Right atrium auricular region (tissue), 2 donors: ENCODE results near the gene GORASP1. TPM values are rescaled to one million over a fixed set of nuclear protein-coding genes. Genes with fewer than 3 reads are reported as not detected.

ENCODE experiments used
- DNase-seq: peaks from one replicate; pipeline ENCODE4 v3.0.0-alpha.2; 2019; ENCODE audit warnings: low spot score
- H3K27ac ChIP-seq, 2 donors: fragments of 200-600 bp; sonication (generic); 1 replicate in 1 of 2; 2 replicates in 1 of 2; pipeline ENCODE4 v1.5.1; 2016 to 2019
- H3K27me3 ChIP-seq, 2 donors: fragments of 200-600 bp; sonication (generic); one replicate each; pipeline versions ENCODE4 v1.5.1 to v1.6.0; 2017 to 2019
- H3K36me3 ChIP-seq: fragments of 200-600 bp; sonication (generic); one replicate; pipeline ENCODE4 v1.5.1; 2016
- H3K4me1 ChIP-seq, 2 donors: fragments of 200-600 bp; sonication (generic); one replicate each; pipeline versions ENCODE4 v1.5.1 to v1.6.0; 2017 to 2019
- H3K4me3 ChIP-seq, 2 donors: fragments of 200-600 bp; sonication (generic); 1 replicate in 1 of 2; 2 replicates in 1 of 2; pipeline ENCODE4 v1.5.1; 2017 to 2019; ENCODE audit warnings: mild to moderate bottlenecking in 1 of 2, moderate library complexity in 1 of 2
- H3K9me3 ChIP-seq, 2 donors: fragments of 200-600 bp; sonication (generic); one replicate each; pipeline ENCODE4 v1.5.1; 2019
- total RNA-seq, 2 donors: library from RNA; depleted of rRNA; stranded (reverse); fragments of >200 nt; gene quantifications; one replicate each; pipeline ENCODE4 v1.1.0, GENCODE V29; 2016
- TF ChIP-seq, protein P1 (sequence below), 2 donors: fragments of 200-600 bp; sonication (generic); IDR thresholded peaks; one replicate each; pipeline ENCODE4 v1.5.1; 2019; ENCODE audit warnings: antibody characterized with exemption in 2 of 2

GORASP1 gene
- total RNA-seq, 2 donors from 2014 or later, result 34.3 to 38.8 TPM

DNA sequence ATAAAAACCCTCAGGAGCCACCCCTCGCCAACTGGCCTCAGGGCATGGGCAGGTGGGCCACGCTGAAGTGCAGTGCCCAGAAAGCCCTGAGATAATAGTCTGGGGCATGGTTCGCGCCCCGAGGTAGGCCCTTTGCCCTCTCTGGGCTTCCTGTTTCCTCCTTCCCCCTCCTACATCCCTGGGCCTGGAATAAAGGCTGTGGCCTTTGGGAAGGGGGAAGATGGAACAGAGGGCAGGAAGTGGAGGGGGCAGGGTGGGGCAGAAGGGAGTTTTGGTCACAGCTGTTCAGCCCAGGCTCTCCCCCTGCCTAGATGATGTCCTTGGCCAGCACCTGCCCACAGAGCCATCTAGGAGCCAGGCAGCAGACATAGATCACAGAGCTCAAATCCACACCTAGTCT is 34.6 kb upstream of the GORASP1 start:
- peaks cover 0 to 84% of the 10 kb centered on the region in 2 donors for H3K4me1 ChIP-seq
- peaks cover 58% of the 10 kb centered on the region for H3K36me3 ChIP-seq
- no peaks in the 10 kb centered on the region for H3K27me3 ChIP-seq
- TF ChIP-seq, protein P1, sequence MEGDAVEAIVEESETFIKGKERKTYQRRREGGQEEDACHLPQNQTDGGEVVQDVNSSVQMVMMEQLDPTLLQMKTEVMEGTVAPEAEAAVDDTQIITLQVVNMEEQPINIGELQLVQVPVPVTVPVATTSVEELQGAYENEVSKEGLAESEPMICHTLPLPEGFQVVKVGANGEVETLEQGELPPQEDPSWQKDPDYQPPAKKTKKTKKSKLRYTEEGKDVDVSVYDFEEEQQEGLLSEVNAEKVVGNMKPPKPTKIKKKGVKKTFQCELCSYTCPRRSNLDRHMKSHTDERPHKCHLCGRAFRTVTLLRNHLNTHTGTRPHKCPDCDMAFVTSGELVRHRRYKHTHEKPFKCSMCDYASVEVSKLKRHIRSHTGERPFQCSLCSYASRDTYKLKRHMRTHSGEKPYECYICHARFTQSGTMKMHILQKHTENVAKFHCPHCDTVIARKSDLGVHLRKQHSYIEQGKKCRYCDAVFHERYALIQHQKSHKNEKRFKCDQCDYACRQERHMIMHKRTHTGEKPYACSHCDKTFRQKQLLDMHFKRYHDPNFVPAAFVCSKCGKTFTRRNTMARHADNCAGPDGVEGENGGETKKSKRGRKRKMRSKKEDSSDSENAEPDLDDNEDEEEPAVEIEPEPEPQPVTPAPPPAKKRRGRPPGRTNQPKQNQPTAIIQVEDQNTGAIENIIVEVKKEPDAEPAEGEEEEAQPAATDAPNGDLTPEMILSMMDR (IDR thresholded peaks at IDR 0.05), result no peak
- no peak overlapping the region for H3K4me3 ChIP-seq
- H3K9me3 ChIP-seq, result no peaks in the 10 kb centered on the region
- peak overlapping the region; percentile 42 to 56 for H3K27ac ChIP-seq
- DNase-seq, result no peak

DNA sequence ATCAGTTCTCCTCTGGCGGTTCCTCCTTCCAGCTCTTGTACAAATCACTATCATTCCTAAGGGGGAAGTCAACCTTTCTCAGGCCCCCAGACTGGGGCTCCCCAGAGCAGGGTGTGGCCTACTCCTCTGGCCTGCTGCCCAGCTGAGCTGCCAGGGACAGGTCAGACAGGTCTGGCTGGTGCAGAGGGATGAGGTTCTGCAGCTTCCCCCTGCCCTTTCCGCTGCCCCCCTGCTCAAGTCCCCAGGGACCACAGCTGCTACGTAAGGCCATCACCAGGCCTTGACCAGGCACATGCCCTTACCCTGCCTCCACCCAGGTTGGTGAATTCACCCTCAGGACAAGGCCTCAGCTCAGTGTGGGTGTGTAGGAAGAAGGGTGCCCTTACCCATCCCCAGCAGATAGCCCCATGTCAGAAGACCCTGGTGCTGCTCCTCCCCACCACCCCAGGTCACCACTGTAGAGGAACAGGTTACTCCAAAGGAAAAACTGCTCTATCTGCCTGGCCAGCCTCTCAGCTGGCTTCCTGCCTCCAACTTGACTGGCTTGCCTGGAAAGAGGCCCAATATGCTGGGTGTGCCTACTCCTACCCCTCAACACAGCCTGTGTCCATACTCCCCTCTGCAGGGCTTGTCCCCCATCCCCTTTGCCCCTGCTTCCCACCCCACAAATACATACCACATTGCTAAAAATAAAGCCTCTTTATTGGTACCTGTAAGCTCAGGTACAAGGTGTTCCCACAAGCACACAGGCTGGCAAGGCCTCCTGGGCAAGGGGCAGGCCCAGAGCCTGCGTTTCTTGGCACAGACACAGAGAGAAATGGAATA is 34.0 kb upstream of the GORASP1 start:
- Histone ChIP-seq H3K27me3 (no peaks in the 10 kb centered on the region), H3K4me1 (peaks cover 0 to 81% of the 10 kb centered on the region in 2 donors), H3K27ac (peak overlapping the region; percentile 42 to 56), H3K4me3 (no peak overlapping the region), H3K36me3 (peaks cover 53% of the 10 kb centered on the region), H3K9me3 (no peaks in the 10 kb centered on the region)
- TF ChIP-seq, protein P1 (IDR thresholded peaks at IDR 0.05), result no peak
- no peak for DNase-seq

DNA sequence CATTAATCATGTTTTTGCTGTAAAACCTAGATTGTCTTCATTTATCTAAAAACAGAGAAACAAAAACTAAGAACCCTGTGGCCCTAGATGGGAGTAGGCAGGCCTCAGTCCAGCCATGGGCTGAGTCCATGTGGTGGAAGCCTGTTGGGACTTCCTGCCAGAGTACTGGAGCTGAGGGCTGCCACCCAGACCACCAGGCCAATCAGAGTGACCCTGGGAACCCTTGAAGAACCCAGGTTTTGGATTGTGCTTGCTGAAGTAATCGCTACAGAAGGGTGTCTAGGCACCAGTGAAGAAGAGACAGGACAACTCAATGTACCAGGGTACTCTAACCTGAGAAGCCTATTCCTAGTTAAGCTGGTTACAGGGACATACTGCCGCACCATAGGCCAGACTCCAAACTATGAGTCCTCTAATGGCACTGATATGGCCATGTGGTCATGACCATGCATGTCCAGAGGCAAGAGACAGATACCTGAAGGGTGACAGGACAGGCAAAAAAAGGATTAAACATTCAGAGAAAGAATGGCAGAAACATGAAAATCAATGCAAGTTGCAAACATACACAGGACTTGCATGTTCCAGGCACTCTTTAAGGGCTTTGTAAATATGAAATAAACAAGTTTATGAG is 33.0 kb upstream of the GORASP1 start:
- no peaks in the 10 kb centered on the region for H3K27me3 ChIP-seq
- H3K9me3 ChIP-seq, result no peaks in the 10 kb centered on the region
- H3K36me3 ChIP-seq, result peaks cover 44% of the 10 kb centered on the region
- DNase-seq, result no peak
- H3K4me1 ChIP-seq, result peaks cover 0 to 81% of the 10 kb centered on the region in 2 donors
- H3K27ac ChIP-seq, result peak overlapping the region; percentile 44 to 56
- TF ChIP-seq, protein P1 (IDR thresholded peaks at IDR 0.05), result no peak
- H3K4me3 ChIP-seq, result no peak overlapping the region

DNA sequence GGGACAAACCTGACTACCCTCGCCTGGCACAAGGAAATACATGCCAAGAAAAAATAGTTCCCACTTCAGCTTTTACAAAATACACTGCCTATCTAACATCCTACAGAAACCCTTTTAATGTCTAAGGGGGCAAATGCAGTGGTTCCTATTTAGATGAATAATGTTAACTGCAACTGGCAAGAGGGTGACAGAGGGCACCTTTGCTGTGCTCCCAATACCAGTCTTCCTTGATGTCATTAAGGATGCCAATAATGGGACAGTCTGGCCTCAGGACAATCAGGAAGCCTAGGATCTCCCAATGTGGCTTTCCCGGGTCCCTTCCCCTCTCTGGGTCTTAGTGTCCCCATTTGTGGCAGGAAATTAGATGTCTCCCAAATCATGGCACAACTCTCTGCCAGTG is 32.0 kb upstream of the GORASP1 start:
- peaks cover 0 to 83% of the 10 kb centered on the region in 2 donors for H3K4me1 ChIP-seq
- peak overlapping the region; percentile 44 to 56 for H3K27ac ChIP-seq
- TF ChIP-seq, protein P1 (IDR thresholded peaks at IDR 0.05), result no peak
- peaks cover 34% of the 10 kb centered on the region for H3K36me3 ChIP-seq
- no peaks in the 10 kb centered on the region for H3K9me3 ChIP-seq
- no peak for DNase-seq
- H3K27me3 ChIP-seq, result no peaks in the 10 kb centered on the region
- no peak overlapping the region for H3K4me3 ChIP-seq

DNA sequence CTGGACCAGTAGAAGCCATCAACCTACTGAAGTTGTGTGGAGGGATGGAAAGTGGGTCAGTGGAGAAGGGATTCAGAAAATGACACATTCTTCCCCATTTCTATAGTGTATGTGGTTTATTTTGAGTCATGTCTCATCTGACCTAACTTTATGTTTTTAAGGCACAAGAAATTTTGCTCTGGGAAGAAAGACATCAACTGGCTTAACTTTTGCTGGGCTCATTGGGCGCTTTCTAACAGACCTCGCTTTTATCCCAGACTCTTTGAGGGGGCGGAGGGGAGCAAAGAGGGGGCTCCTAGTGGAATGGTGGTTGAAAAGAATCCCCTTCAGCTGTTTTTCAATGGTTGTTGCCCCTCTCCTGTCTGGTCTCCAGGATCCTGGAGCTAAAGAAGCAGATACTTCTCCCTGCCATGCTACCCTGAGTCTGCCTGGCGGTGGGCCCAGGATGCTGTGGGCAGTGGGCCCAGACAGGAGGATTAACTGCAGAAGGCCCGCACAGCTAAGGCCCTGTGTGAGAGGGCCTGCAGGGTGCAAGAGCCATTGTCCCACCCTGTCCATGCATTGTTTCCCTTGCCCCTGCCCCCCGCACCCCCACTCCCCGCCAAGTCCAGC is 31.5 kb upstream of the GORASP1 start:
- TF ChIP-seq, protein P1 (IDR thresholded peaks at IDR 0.05), result no peak
- Histone ChIP-seq H3K9me3 (no peaks in the 10 kb centered on the region), H3K36me3 (peaks cover 28% of the 10 kb centered on the region), H3K27ac (peak overlapping the region; percentile 44 to 56), H3K4me3 (no peak overlapping the region), H3K27me3 (no peaks in the 10 kb centered on the region), H3K4me1 (peaks cover 0 to 83% of the 10 kb centered on the region in 2 donors)
- no peak for DNase-seq
